Measurements from ENCODE around the gene DMAP1.

DNA sequence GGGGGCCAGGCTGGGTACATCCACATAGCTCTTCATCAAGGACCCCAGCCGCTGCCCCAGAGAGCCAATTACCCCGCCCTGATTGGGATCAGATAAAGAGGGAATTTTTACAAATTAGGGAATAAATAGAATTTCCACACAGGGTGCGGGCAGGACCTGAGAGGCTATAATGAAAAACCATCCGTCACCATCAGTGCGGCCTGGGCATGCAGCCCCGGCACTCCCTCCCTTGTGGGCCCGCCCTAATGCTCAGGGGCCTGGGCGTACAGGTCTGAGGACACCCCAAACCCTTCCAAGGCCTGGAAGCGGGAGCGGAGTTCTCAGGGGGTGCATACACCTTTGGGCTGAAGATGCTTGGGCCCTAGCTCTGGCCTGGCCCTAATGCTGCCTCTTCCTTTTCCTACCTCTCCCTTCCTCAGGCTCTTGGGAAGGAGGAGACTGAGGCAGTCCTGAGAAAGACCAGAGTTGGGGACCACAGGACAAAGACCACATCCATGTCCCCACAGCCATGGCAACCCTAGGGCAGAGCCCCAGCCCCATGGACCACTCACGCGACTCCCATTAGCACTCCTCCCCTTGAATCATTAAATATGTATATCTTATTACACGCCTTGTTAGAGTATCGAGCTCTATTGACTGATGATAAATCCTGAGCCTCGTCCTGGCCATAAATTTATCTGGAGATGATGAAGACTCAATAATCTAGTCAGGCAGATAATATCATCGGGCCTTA lies 16.3 kb downstream of the DMAP1 start:
- TF ChIP-seq, protein P1, sequence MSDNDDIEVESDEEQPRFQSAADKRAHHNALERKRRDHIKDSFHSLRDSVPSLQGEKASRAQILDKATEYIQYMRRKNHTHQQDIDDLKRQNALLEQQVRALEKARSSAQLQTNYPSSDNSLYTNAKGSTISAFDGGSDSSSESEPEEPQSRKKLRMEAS (IDR thresholded peaks at IDR 0.05) = no peak
- TF ChIP-seq RAD21 (IDR thresholded peaks at IDR 0.05; ENCODE audit: low read depth) (no peak), TAF1 (IDR thresholded peaks at IDR 0.05; ENCODE audit: low read depth) (no peak), CEBPB (IDR thresholded peaks at IDR 0.05) (no peak), TEAD4 (IDR thresholded peaks at IDR 0.05) (no peak), CREB1 (IDR thresholded peaks at IDR 0.05; ENCODE audit: low read depth) (no peak), YY1 (IDR thresholded peaks at IDR 0.05; ENCODE audit: low read depth) (no peak), FOXM1 (IDR thresholded peaks at IDR 0.05; ENCODE audit: borderline replicate concordance, low read depth) (no peak), TCF12 (IDR thresholded peaks at IDR 0.05; ENCODE audit: low read depth) (no peak)
- TF ChIP-seq, protein P2, sequence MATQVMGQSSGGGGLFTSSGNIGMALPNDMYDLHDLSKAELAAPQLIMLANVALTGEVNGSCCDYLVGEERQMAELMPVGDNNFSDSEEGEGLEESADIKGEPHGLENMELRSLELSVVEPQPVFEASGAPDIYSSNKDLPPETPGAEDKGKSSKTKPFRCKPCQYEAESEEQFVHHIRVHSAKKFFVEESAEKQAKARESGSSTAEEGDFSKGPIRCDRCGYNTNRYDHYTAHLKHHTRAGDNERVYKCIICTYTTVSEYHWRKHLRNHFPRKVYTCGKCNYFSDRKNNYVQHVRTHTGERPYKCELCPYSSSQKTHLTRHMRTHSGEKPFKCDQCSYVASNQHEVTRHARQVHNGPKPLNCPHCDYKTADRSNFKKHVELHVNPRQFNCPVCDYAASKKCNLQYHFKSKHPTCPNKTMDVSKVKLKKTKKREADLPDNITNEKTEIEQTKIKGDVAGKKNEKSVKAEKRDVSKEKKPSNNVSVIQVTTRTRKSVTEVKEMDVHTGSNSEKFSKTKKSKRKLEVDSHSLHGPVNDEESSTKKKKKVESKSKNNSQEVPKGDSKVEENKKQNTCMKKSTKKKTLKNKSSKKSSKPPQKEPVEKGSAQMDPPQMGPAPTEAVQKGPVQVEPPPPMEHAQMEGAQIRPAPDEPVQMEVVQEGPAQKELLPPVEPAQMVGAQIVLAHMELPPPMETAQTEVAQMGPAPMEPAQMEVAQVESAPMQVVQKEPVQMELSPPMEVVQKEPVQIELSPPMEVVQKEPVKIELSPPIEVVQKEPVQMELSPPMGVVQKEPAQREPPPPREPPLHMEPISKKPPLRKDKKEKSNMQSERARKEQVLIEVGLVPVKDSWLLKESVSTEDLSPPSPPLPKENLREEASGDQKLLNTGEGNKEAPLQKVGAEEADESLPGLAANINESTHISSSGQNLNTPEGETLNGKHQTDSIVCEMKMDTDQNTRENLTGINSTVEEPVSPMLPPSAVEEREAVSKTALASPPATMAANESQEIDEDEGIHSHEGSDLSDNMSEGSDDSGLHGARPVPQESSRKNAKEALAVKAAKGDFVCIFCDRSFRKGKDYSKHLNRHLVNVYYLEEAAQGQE (IDR thresholded peaks at IDR 0.05; ENCODE audit: low read depth) = no peak
